ENCODE data around the gene PRICKLE1.

PRICKLE1 gene

DNA sequence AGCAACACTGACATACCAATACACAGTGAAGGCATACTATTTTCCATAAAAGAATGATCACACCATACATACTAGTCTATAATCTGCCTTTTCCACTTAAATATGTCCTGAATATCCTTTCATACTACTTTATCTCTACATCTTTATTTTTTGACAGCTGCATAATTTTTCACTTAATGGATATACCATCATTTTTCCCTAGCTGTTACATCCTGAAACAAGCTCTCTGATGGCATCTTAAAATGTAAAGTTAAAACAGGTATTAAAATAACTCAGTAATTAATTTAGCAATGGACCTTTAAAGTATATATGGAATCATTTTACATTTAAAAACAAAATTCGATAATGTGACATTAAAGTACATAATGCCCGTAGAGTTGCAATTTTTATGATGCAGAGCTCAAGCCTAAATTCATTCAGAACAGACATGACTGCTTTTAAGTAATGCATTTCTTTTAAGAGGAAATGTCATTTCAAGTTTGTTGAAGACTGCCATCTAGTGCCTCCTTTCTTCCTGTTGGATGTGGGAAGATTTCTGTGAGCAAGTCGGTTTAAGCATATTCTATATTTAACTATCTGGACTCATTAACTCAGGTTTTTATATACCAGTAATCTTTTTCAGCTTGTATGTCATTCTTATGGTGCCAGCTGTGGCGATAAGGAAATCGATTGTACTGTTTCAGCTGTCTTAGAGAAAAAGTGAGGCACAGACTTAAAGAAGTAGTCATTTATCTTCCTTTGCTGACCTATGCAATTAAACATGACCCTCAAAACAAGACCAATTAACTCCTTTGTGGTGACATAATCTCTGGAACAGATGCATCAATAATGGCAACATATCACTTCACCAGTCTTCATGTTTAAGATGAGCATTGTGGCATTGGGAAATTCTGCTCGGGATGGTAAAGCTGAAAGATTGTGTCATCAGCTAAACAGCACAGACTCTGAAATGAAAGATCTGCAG lies 20.3 kb downstream of the PRICKLE1 start:
- in situ Hi-C loops (cut with HindIII; ENCODE audit: low sequenced_read_pairs) = no loop called here
- TF ChIP-seq, protein P1, sequence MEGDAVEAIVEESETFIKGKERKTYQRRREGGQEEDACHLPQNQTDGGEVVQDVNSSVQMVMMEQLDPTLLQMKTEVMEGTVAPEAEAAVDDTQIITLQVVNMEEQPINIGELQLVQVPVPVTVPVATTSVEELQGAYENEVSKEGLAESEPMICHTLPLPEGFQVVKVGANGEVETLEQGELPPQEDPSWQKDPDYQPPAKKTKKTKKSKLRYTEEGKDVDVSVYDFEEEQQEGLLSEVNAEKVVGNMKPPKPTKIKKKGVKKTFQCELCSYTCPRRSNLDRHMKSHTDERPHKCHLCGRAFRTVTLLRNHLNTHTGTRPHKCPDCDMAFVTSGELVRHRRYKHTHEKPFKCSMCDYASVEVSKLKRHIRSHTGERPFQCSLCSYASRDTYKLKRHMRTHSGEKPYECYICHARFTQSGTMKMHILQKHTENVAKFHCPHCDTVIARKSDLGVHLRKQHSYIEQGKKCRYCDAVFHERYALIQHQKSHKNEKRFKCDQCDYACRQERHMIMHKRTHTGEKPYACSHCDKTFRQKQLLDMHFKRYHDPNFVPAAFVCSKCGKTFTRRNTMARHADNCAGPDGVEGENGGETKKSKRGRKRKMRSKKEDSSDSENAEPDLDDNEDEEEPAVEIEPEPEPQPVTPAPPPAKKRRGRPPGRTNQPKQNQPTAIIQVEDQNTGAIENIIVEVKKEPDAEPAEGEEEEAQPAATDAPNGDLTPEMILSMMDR (IDR thresholded peaks at IDR 0.05; ENCODE audit: low read depth, low read length) = peak; percentile 59
- peak; percentile 66 for DNase-seq (ENCODE audit: low read depth, low spot score)
- H3K4me3 ChIP-seq (ENCODE audit: low read depth, low read length) = no peak overlapping the region

DNA sequence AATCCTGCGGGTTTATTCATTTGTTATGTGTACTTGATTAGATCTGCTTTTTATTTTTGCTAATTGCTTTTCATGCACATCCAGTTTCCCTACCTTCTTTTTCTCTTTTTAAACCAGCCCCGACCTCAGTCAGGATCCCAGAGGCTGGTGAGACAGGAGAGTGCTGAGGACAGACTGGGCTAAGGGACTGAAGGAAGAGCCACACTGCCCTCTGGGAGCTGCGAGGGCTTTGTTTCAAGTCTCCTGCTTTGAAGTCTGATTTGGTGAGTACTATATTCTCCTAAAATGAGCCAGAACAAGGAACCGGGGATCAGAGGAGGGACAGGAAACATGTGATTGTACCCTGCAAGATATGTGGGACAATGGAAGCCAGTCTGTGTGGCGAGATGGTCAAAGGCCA lies 23.9 kb downstream of the PRICKLE1 start:
- in situ Hi-C loops (cut with HindIII; ENCODE audit: low sequenced_read_pairs) = no loop called here
- DNase-seq (ENCODE audit: low read depth, low spot score) = no peak
- no peak overlapping the region for H3K4me3 ChIP-seq (ENCODE audit: low read depth, low read length)
- TF ChIP-seq, protein P1 (IDR thresholded peaks at IDR 0.05; ENCODE audit: low read depth, low read length) = no peak

DNA sequence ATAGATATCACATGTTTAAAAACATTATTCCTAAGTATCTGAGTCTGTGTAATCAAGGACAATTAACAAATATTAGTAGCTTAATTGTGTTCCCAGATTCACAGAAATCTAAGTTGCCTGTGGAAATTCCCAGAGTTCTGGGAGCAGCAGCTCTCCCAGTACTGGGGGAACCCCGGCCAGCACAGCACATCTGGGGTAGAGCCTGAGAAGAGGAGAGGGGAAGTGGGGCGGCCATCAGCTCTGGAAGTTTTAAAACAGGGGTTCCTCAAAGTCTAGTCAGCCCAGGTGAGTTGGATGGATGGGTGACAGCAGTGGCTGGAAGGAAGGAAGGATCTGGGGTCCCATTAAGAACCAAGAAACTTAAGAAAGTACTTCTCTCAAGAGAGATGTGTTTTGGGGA lies 24.6 kb downstream of the PRICKLE1 start:
- in situ Hi-C loops (cut with HindIII; ENCODE audit: low sequenced_read_pairs) = no loop called here
- no peak overlapping the region for H3K4me3 ChIP-seq (ENCODE audit: low read depth, low read length)
- TF ChIP-seq, protein P1 (IDR thresholded peaks at IDR 0.05; ENCODE audit: low read depth, low read length) = no peak
- no peak for DNase-seq (ENCODE audit: low read depth, low spot score)

DNA sequence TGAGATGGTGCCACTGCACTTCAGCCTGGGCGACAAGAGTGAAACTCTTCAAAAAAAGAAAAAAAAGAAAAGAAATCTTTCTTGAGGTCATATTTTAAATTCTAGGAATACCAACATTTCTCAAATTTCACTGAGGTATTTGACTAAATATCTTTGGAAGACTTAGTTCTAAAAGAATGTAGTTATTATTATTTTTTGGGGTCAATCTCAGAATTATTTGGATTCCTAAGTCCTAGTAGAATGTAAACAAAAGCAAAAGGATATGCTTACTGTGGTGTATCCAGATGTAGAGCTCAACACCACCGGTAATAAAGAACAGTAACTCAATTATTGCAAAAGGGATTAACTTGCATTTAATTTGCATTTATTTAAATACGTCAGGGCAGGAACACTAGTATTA lies 25.0 kb downstream of the PRICKLE1 start:
- in situ Hi-C loops (cut with HindIII; ENCODE audit: low sequenced_read_pairs) = no loop called here
- DNase-seq (ENCODE audit: low read depth, low spot score) = peak; percentile 53
- H3K4me3 ChIP-seq (ENCODE audit: low read depth, low read length) = no peak overlapping the region
- TF ChIP-seq, protein P1 (IDR thresholded peaks at IDR 0.05; ENCODE audit: low read depth, low read length) = no peak

DNA sequence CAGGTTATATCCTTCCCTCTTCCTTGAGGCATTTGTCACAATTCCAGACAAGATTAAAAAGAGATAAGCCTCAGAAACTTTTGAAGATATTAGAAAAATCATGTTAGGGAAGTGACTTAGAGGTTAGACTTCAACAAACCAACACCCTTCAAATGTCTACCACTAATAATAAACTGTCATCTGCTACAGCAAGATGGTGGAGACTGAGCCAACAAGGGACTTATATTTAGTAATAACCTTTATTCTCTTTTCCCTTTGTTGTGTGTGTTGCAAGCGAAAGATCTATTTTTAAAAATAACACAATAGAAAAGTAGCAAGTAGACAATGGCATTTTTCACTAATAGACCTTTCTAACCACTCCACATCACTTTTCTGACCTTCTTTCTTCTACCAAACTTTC lies 28.6 kb downstream of the PRICKLE1 start:
- no peak overlapping the region for H3K4me3 ChIP-seq (ENCODE audit: low read depth, low read length)
- TF ChIP-seq, protein P1 (IDR thresholded peaks at IDR 0.05; ENCODE audit: low read depth, low read length) = no peak
- in situ Hi-C loops (cut with HindIII; ENCODE audit: low sequenced_read_pairs) = no loop called here
- DNase-seq (ENCODE audit: low read depth, low spot score) = no peak

DNA sequence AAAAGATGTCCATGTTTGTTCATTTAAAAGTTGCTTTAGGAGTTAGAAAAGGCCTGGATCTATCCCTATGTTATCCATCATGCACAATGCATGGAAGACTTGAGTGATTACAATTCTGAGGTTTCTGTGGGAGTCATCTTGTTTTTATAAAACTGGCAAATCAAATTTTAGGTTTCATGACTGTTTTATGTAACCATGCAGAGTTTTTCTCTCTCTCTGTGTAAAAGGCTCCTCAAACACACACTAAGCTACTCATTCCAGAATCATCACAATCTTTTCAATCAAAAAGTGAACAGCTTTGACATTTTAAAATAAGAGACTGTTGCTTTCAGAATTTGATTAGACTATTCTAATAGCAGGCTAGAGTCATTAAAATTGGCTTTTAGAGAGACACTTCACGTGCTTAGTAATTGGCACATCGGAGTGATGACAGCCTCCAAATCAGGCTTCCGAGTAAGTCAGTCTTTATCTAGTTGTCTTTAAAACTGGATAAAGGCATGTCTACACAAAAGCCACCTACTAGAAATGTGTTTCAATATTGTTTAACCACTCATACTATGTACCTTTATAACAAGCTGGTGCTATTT lies 31.9 kb downstream of the PRICKLE1 start:
- no peak for DNase-seq (ENCODE audit: low read depth, low spot score)
- in situ Hi-C loops (cut with HindIII; ENCODE audit: low sequenced_read_pairs) = no loop called here
- TF ChIP-seq, protein P1 (IDR thresholded peaks at IDR 0.05; ENCODE audit: low read depth, low read length) = no peak
- no peak overlapping the region for H3K4me3 ChIP-seq (ENCODE audit: low read depth, low read length)
